ENCODE results near the gene MYL5. TPM values are rescaled to one million over a fixed set of nuclear protein-coding genes. Genes with fewer than 3 reads are reported as not detected.

MYL5 gene
- total and polyA plus RNA-seq, 2 of the 13 experiments (the other 11 are each of a cell fraction or from before 2014, with no cell fraction given) = 6.5 to 16.0 TPM

DNA sequence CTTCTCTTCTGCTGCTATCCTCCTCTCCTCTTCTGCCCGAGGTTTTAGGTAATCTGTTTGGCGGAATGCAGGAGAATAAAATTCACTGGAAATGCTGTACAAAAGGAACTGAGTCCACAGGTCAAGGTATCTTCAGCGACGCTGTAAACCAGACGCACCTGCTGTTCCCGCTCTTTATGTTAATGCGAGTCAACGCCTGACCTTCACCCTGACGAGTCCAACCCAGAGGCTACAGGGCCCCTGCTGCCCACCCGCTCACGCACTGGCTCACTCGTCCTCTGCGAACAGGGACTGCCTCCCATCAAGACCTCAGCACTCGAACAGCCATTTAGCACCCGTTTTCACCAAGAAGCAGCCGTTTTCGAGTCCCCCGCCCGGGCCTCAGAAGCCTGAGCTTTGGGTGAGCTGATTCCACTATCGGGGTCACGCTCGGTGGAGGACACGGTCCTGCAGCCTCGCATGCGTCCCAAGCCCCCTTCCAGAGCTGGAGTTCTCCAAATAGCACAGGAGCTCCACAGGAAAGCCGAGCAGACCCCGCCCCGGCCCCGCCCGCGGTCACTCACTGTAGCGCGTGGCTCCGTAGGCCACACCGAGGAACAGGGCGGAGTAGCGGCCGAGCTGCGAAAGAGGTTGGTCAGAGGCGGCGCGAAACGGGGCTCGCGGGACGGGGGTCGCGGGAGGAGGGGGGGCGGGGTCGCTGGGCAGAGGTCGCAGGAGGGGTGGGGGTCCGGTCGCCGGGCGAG is 822 bp upstream of the MYL5 start (continued):
- TF ChIP-seq ZNF816 (CRISPR knock-in tag; IDR thresholded peaks at IDR 0.05; ENCODE audit: borderline replicate concordance) (no peak), XRCC5 (optimal IDR thresholded peaks at IDR 0.05; ENCODE audit: low read length) (no peak), ZFP1 (CRISPR knock-in tag; IDR thresholded peaks at IDR 0.05) (no peak), MAFF (IDR thresholded peaks at IDR 0.05; ENCODE audit: low read depth, low read length) (no peak), BORCS8-MEF2B (CRISPR knock-in tag; IDR thresholded peaks at IDR 0.05) (peak; percentile 53; the same call in 1 of the 2 replicates), ZNF256 (CRISPR knock-in tag; conservative IDR thresholded peaks at IDR 0.05) (no peak), SMARCE1 (IDR thresholded peaks at IDR 0.05; ENCODE audit: borderline replicate concordance) (no peak), ZNF572 (CRISPR knock-in tag; IDR thresholded peaks at IDR 0.05) (no peak), IRX3 (CRISPR knock-in tag; IDR thresholded peaks at IDR 0.05; ENCODE audit: borderline replicate concordance, low read depth) (peak; percentile 45; the same call in 1 of the 2 replicates), NFE2L1 (CRISPR knock-in tag; IDR thresholded peaks at IDR 0.05; ENCODE audit: borderline replicate concordance) (no peak), ZNF12 (CRISPR knock-in tag; IDR thresholded peaks at IDR 0.05) (no peak), ZNF329 (CRISPR knock-in tag; IDR thresholded peaks at IDR 0.05; ENCODE audit: low read depth) (no peak), ZC3H13 (CRISPR knock-in tag; IDR thresholded peaks at IDR 0.05) (0 out of 2 replicates have a peak, but pooled peaks have one; percentile 66), TAF1 (CRISPR knock-in tag; IDR thresholded peaks at IDR 0.05) (no peak), ZNF296 (CRISPR knock-in tag; conservative IDR thresholded peaks at IDR 0.05) (no peak), MED13 (CRISPR knock-in tag; IDR thresholded peaks at IDR 0.05) (no peak), NCOA5 (CRISPR knock-in tag; IDR thresholded peaks at IDR 0.05) (no peak), MTF2 (CRISPR knock-in tag; IDR thresholded peaks at IDR 0.05; ENCODE audit: borderline replicate concordance) (no peak), ZSCAN12 (CRISPR knock-in tag; IDR thresholded peaks at IDR 0.05) (no peak), ZNF446 (CRISPR knock-in tag; IDR thresholded peaks at IDR 0.05) (no peak), RBFOX2 (IDR thresholded peaks at IDR 0.05; ENCODE audit: low read depth, low read length) (no peak), CEBPB (IDR thresholded peaks at IDR 0.05; ENCODE audit: borderline replicate concordance, low read depth, low read length) (no peak), DMAP1 (CRISPR knock-in tag; IDR thresholded peaks at IDR 0.05) (no peak), ZNF550 (CRISPR knock-in tag; IDR thresholded peaks at IDR 0.05; ENCODE audit: borderline replicate concordance) (no peak), ZNF674 (CRISPR knock-in tag; IDR thresholded peaks at IDR 0.05; ENCODE audit: low read depth) (no peak), MTA3 (CRISPR knock-in tag; IDR thresholded peaks at IDR 0.05) (no peak)
- TF ChIP-seq, protein P1, sequence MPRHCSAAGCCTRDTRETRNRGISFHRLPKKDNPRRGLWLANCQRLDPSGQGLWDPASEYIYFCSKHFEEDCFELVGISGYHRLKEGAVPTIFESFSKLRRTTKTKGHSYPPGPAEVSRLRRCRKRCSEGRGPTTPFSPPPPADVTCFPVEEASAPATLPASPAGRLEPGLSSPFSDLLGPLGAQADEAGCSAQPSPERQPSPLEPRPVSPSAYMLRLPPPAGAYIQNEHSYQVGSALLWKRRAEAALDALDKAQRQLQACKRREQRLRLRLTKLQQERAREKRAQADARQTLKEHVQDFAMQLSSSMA (CRISPR knock-in tag; IDR thresholded peaks at IDR 0.05) = no peak
- TF ChIP-seq, protein P2, sequence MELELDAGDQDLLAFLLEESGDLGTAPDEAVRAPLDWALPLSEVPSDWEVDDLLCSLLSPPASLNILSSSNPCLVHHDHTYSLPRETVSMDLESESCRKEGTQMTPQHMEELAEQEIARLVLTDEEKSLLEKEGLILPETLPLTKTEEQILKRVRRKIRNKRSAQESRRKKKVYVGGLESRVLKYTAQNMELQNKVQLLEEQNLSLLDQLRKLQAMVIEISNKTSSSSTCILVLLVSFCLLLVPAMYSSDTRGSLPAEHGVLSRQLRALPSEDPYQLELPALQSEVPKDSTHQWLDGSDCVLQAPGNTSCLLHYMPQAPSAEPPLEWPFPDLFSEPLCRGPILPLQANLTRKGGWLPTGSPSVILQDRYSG (CRISPR knock-in tag; IDR thresholded peaks at IDR 0.05) = no peak
- TF ChIP-seq, protein P3, sequence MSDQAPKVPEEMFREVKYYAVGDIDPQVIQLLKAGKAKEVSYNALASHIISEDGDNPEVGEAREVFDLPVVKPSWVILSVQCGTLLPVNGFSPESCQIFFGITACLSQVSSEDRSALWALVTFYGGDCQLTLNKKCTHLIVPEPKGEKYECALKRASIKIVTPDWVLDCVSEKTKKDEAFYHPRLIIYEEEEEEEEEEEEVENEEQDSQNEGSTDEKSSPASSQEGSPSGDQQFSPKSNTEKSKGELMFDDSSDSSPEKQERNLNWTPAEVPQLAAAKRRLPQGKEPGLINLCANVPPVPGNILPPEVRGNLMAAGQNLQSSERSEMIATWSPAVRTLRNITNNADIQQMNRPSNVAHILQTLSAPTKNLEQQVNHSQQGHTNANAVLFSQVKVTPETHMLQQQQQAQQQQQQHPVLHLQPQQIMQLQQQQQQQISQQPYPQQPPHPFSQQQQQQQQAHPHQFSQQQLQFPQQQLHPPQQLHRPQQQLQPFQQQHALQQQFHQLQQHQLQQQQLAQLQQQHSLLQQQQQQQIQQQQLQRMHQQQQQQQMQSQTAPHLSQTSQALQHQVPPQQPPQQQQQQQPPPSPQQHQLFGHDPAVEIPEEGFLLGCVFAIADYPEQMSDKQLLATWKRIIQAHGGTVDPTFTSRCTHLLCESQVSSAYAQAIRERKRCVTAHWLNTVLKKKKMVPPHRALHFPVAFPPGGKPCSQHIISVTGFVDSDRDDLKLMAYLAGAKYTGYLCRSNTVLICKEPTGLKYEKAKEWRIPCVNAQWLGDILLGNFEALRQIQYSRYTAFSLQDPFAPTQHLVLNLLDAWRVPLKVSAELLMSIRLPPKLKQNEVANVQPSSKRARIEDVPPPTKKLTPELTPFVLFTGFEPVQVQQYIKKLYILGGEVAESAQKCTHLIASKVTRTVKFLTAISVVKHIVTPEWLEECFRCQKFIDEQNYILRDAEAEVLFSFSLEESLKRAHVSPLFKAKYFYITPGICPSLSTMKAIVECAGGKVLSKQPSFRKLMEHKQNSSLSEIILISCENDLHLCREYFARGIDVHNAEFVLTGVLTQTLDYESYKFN (CRISPR knock-in tag; conservative IDR thresholded peaks at IDR 0.05) = peak; percentile 51; the same call in 1 of the 2 replicates
